Esophagus squamous epithelium (tissue), 4 donors: ENCODE measurements around the gene ZNF219.

ENCODE experiments used
- POLR2A ChIP-seq, 4 donors: fragments of 450-650 bp; IDR thresholded peaks; one replicate each; pipeline ENCODE4 v1.6.1; 2017; ENCODE audit warnings: antibody characterized with exemption in 4 of 4, mild to moderate bottlenecking in 4 of 4, moderate library complexity in 3 of 4
- TF ChIP-seq, protein P1 (sequence below), 6 experiments: fragments of 450-650 bp in 4 of 6; fragments of 200-600 bp in 2 of 6; sonication (generic) in 2 of 6; IDR thresholded peaks; one replicate each; pipeline ENCODE4 v1.5.1; 2016 to 2019; ENCODE audit warnings: antibody characterized with exemption in 6 of 6, mild to moderate bottlenecking in 4 of 6, moderate library complexity in 4 of 6

DNA sequence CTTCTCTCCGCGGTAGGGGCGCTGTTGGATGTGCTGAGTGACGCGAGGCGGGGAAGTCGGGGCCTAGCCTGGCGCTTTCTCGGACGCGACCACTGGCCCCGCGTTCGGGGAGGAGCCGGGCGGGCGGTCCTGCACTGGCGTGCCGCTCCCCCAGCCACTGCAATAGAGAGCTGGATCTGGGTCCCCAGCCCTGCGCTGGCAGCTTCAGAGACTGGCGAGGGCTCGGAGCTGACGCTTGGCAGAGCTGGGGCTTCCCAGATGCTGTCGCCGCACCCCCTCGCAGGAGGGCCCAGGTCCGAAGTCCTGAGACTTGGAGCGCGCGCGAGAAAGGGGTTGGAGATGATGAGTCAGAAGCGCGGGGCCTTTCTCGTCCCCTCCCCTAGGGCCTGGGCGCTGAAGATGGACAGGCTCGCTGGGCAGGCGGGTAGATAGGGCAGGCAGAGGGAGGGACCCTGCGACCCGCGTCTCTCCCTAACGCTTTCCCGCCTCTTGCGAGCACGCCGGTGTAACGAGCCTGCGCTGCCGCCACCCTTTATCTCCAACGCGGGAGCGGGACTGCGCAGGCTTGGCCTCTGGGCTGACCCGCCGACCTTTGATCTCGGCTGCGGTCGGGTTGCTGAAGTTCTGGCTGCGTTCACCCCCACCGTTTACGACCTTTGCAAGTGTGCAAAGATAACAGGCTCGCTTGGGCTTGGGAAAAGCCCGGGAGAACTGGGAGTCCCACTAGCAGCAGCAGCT lies 5.4 kb upstream of the ZNF219 start:
- TF ChIP-seq, protein P1, sequence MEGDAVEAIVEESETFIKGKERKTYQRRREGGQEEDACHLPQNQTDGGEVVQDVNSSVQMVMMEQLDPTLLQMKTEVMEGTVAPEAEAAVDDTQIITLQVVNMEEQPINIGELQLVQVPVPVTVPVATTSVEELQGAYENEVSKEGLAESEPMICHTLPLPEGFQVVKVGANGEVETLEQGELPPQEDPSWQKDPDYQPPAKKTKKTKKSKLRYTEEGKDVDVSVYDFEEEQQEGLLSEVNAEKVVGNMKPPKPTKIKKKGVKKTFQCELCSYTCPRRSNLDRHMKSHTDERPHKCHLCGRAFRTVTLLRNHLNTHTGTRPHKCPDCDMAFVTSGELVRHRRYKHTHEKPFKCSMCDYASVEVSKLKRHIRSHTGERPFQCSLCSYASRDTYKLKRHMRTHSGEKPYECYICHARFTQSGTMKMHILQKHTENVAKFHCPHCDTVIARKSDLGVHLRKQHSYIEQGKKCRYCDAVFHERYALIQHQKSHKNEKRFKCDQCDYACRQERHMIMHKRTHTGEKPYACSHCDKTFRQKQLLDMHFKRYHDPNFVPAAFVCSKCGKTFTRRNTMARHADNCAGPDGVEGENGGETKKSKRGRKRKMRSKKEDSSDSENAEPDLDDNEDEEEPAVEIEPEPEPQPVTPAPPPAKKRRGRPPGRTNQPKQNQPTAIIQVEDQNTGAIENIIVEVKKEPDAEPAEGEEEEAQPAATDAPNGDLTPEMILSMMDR (IDR thresholded peaks at IDR 0.05): peak; percentile 43 to 91 (median 78)
- TF ChIP-seq POLR2A (IDR thresholded peaks at IDR 0.05): peak in 3 of 4 donors; percentile 41 to 93 (median 73)
